Cardiac muscle cell (in vitro differentiated cells and primary cell): Measurements from ENCODE around the gene PDYN. TPM values are rescaled to one million over a fixed set of nuclear protein-coding genes. Genes with fewer than 3 reads are reported as not detected.

Experiments
- DNase-seq, 2 donors: peaks; one replicate each; pipeline versions ENCODE4 v3.0.0 to v3.0.0-alpha.2; 2010 to 2017; ENCODE audit warnings: low read depth in 1 of 2, low spot score in 1 of 2
- H3K27ac ChIP-seq: fragments of 200-600 bp; sonication (generic); 2 replicates; pipeline ENCODE4 v1.5.1; 2016
- H3K27me3 ChIP-seq: fragments of 200-600 bp; sonication (generic); 2 replicates; pipeline ENCODE4 v1.6.0; 2016; ENCODE audit warnings: control low read depth
- H3K36me3 ChIP-seq: fragments of 200-600 bp; sonication (generic); 2 replicates; pipeline ENCODE4 v1.5.1; 2016; ENCODE audit warnings: control low read depth
- H3K4me1 ChIP-seq: fragments of 200-600 bp; sonication (generic); 2 replicates; pipeline ENCODE4 v1.8.1; 2017; ENCODE audit warnings: low read depth, mild to moderate bottlenecking, mixed run types
- H3K4me3 ChIP-seq: fragments of 200-600 bp; sonication (generic); 2 replicates; pipeline ENCODE4 v1.5.1; 2016; ENCODE audit warnings: mild to moderate bottlenecking
- H3K9me3 ChIP-seq: fragments of 200-600 bp; sonication (generic); 2 replicates; pipeline ENCODE4 v1.5.1; 2017; ENCODE audit warnings: low read depth, mild to moderate bottlenecking, control low read depth
- polyA plus RNA-seq: library from polyadenylated mRNA; unstranded; fragments of >200 nt; fragmentation: Nextera tagmentation; extraction: Ambion mirVana; gene quantifications from 2 replicates; pipeline ENCODE4 v1.2.1, GENCODE V29; 2016
- total RNA-seq: library from RNA; depleted of rRNA; stranded (reverse); fragments of >200 nt; gene quantifications from 2 replicates; pipeline ENCODE4 v1.2.3, GENCODE V29; 2016
- TF ChIP-seq, protein P1 (sequence below): IDR thresholded peaks from 2 replicates; pipeline ENCODE4 v1.5.1; 2012; ENCODE audit warnings: low read depth, mild to moderate bottlenecking, low read length

The PDYN gene
- total and polyA plus RNA-seq, 2 experiments from 2014 or later = 0.33 to 1.2 TPM

DNA sequence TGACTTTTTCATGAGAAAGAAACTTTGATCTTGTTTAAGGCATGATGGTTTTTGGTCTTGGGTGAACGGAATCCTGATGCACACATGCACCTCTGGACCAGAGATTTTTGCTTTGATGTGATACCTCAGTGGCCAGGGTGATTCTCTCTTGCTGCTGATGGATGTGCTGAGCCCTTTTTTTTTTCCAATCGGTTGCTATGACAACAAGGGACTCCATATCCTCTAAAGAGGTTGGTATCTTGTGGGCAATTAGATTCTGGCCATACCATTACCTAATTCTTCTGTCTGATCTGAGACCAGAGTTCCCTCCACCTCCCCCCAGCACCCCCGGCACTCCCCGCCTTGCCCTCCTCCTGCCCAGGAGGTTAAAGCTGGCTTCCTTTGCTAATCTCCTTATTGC, 24.9 kb downstream of the PDYN start:
- H3K27ac ChIP-seq = no peak overlapping the region
- DNase-seq = no peak
- H3K27me3 ChIP-seq = peaks cover 78% of the 10 kb centered on the region
- TF ChIP-seq, protein P1, sequence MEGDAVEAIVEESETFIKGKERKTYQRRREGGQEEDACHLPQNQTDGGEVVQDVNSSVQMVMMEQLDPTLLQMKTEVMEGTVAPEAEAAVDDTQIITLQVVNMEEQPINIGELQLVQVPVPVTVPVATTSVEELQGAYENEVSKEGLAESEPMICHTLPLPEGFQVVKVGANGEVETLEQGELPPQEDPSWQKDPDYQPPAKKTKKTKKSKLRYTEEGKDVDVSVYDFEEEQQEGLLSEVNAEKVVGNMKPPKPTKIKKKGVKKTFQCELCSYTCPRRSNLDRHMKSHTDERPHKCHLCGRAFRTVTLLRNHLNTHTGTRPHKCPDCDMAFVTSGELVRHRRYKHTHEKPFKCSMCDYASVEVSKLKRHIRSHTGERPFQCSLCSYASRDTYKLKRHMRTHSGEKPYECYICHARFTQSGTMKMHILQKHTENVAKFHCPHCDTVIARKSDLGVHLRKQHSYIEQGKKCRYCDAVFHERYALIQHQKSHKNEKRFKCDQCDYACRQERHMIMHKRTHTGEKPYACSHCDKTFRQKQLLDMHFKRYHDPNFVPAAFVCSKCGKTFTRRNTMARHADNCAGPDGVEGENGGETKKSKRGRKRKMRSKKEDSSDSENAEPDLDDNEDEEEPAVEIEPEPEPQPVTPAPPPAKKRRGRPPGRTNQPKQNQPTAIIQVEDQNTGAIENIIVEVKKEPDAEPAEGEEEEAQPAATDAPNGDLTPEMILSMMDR = no peak
- no peaks in the 10 kb centered on the region for H3K4me1 ChIP-seq
- no peaks in the 10 kb centered on the region for H3K36me3 ChIP-seq
- no peaks in the 10 kb centered on the region for H3K9me3 ChIP-seq
- H3K4me3 ChIP-seq = no peak overlapping the region

DNA sequence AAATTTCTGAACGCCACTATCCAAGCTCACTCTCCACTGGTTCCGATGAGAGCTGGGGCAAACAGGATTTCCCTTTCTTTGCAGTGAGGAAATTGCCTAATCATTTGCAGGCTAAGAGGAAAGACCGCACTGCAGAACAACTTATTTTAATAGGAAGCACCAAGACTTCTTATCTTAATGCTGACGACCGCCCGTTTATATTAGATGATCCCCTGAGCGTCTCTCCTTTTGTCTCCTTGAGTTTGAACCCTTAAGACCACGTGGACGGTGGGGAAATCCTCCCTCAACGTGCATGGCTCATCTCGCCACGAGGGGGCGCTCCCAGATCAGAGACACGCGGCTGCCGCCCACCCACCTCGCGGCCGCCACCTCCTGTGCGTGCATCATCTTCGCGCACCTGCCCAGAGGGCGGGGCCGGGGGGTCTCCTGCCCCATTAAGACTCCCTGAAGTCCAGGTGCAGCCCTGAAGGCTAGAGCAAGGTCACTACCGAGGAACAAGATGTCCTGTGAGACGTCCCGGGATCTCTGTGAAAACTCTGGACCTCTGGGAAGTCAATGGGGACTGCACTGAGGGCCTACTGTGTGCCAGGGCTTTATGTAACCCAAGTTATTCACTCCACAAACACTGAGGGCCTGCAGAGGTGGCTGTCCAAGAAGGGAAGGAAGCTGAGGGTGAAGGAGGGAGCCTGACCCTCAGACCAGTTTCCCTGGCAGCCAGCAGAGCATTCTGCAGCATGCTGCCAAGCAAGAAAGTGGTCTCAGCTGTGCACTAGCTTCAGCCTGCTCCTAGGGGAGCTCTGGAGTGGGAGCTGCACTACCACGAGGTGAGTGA, 28.1 kb downstream of the PDYN start:
- Histone ChIP-seq H3K36me3 (no peaks in the 10 kb centered on the region), H3K27me3 (peaks cover 48% of the 10 kb centered on the region), H3K9me3 (no peaks in the 10 kb centered on the region), H3K4me1 (no peaks in the 10 kb centered on the region), H3K4me3 (no peak overlapping the region), H3K27ac (no peak overlapping the region)
- DNase-seq = peak; percentile 76 to 84
- TF ChIP-seq, protein P1 = peak; percentile 96

DNA sequence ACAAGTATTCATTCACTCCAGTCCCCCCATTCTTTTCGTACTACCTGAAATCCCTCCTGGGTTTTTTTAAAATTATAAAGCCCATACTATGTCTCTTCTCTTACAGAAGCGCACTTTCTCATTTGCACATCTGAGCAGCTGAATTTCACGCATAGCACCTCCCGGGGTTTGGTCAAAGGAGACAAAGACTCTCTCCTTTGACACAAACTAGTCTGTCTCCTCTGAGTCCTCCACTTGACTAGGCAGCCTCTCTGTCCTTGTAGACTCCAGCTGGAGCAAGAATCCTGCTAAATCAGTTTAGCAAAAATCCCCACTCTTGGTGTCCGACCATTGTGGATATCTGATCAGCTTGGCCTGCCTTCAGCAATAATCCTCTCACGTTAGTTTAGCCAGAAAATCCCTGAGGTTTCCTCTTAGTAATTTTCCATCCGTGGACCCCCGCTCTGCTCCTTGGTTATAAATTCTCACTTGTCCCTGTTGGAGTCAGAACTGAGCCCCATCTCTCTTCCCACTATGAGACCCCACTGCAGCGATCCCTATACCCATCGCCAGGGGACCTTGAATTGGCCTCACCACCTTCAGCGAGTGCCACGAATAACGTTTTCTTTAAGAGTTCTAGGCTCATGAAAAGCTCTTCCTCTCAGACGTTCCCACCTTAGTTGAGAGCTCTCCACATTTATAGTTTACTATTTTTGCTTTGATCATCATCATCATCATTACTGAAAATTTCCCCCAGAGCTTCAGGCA, 29.0 kb downstream of the PDYN start:
- Histone ChIP-seq H3K36me3 (no peaks in the 10 kb centered on the region), H3K27ac (no peak overlapping the region), H3K4me1 (no peaks in the 10 kb centered on the region), H3K4me3 (no peak overlapping the region), H3K9me3 (no peaks in the 10 kb centered on the region), H3K27me3 (peaks cover 39% of the 10 kb centered on the region)
- peak in 1 of 2 donors; percentile 26 for DNase-seq
- TF ChIP-seq, protein P1 = peak; percentile 32

DNA sequence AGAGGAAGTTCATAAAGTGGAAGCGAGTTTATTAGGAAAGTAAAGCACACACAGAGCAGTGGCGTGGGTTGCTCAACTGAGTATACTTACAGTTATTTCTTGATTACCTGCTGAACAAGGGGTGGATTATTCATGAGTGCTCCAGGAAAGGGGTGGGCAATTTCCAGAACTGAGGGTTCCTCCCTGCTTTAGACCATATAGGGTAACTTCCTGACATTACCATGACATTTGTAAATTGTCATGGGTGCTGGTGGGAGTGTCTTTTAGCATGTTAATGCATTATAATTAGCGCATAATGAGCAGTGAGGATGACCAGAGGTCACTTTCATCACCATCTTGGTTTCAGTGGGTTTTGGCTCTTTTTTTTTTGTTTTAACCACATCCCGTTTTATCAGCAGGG, 29.8 kb downstream of the PDYN start:
- H3K27me3 ChIP-seq = peaks cover 33% of the 10 kb centered on the region
- H3K36me3 ChIP-seq = no peaks in the 10 kb centered on the region
- H3K4me3 ChIP-seq = no peak overlapping the region
- H3K4me1 ChIP-seq = no peaks in the 10 kb centered on the region
- no peak overlapping the region for H3K27ac ChIP-seq
- DNase-seq = no peak
- TF ChIP-seq, protein P1 = no peak
- no peaks in the 10 kb centered on the region for H3K9me3 ChIP-seq

DNA sequence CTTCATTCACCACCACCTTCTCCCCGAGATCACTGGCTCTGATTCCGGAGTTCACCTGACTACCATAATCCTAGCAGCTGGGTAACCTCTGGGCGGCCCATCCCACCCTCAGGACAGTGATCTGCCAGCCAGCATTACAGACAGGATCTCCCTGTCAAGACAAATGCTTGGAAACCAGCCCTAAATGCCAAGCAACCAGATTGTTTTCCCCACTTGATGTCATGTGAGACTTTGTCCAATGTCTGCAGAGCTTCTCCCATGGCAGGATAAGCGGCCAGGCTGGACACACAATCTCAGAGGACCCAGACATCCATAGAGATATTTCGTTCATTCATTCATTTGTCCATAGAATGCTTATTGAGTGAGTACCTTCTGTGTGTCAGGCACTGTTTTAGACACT, 32.5 kb downstream of the PDYN start:
- H3K36me3 ChIP-seq = no peaks in the 10 kb centered on the region
- H3K4me1 ChIP-seq = no peaks in the 10 kb centered on the region
- peaks cover 6% of the 10 kb centered on the region for H3K27me3 ChIP-seq
- H3K4me3 ChIP-seq = no peak overlapping the region
- TF ChIP-seq, protein P1 = no peak
- no peak overlapping the region for H3K27ac ChIP-seq
- no peak for DNase-seq
- H3K9me3 ChIP-seq = no peaks in the 10 kb centered on the region
